MCF 10A (cell line): ENCODE results near the gene RSPRY1. TPM values are rescaled to one million over a fixed set of nuclear protein-coding genes. Genes with fewer than 3 reads are reported as not detected.
A peak's percentile ranks its signal among the peaks of the same experiment; 100 is the strongest.
"Not testable (repeated sequence)": the region's sequence is repeated elsewhere in the genome, so short reads cannot be mapped to it uniquely, and the experiment has no call there.

Source experiments
- BruUV-seq: library from RNA; stranded (reverse); fragments of 400-500 nt; replicated peaks from 2 replicates; lab custom pipeline; 2021; lab: Mats Ljungman, UMichigan
- CTCF ChIA-PET: fragments of 300-600 bp; sonication (Branson Sonifier 250); formaldehyde crosslinking; extraction: SDS; loops from one replicate; lab custom pipeline; 2021; ENCODE audit warnings: antibody characterized with exemption, inconsistent platforms; lab: Yijun Ruan, JAX
- POLR2A ChIA-PET: fragments of 300-600, 350-650 bp; sonication (Branson Sonifier 250); formaldehyde crosslinking; extraction: SDS; loops from one replicate; lab custom pipeline; 2020; ENCODE audit warnings: antibody characterized with exemption, inconsistent platforms; lab: Yijun Ruan, JAX
- DNase-seq: peaks from one replicate; pipeline ENCODE4 v3.0.0-alpha.2; 2018; ENCODE audit not compliant: unreplicated experiment
- H3K27ac Mint-ChIP-seq: one replicate; pipeline ENCODE4 v1.8.0; 2022; ENCODE audit warnings: mild to moderate bottlenecking, low read depth, mixed read lengths; ENCODE audit not compliant: unreplicated experiment
- H3K27me3 Mint-ChIP-seq: one replicate; pipeline ENCODE4 v1.8.0; 2022; ENCODE audit warnings: mixed read lengths; ENCODE audit not compliant: insufficient read depth, unreplicated experiment
- H3K36me3 Mint-ChIP-seq: one replicate; pipeline ENCODE4 v1.8.0; 2022; ENCODE audit warnings: mild to moderate bottlenecking, moderate library complexity, mixed read lengths; ENCODE audit not compliant: insufficient read depth, unreplicated experiment
- H3K4me1 Mint-ChIP-seq: one replicate; pipeline ENCODE4 v1.8.0; 2022; ENCODE audit warnings: mixed read lengths; ENCODE audit not compliant: insufficient read depth, unreplicated experiment
- H3K4me3 Mint-ChIP-seq: one replicate; pipeline ENCODE4 v1.8.0; 2022; ENCODE audit warnings: mild to moderate bottlenecking, moderate library complexity, mixed read lengths; ENCODE audit not compliant: unreplicated experiment
- H3K9me3 Mint-ChIP-seq: one replicate; pipeline ENCODE4 v1.8.0; 2022; ENCODE audit warnings: mixed read lengths; ENCODE audit not compliant: unreplicated experiment
- intact Hi-C: fragments of 100-400 bp; cut with micrococcal nuclease; formaldehyde crosslinking; loops from 2 replicates; pipeline ENCODE4 v1.14.1; 2022
- total RNA-seq: library from RNA; stranded (reverse); gene quantifications from 2 replicates; pipeline ENCODE4 v1.2.3, GENCODE V29; 2022
- TF ChIP-seq, protein P1 (sequence below): fragments of 200-600 bp; IDR thresholded peaks from one replicate; pipeline ENCODE4 v1.8.0; 2022; ENCODE audit warnings: antibody characterized with exemption, mild to moderate bottlenecking; ENCODE audit not compliant: unreplicated experiment

The RSPRY1 gene
- total RNA-seq, 1 experiment from 2014 or later, result 55.9 TPM

- Mint-ChIP-seq H3K4me3 (no peak overlapping the region), H3K27me3 (no peaks in the 10 kb centered on the region), H3K4me1 (peaks cover 10% of the 10 kb centered on the region), H3K27ac (no peak overlapping the region), H3K9me3 (no peaks in the 10 kb centered on the region), H3K36me3 (no peaks in the 10 kb centered on the region)
- POLR2A ChIA-PET, result interaction anchor here (0.6 to 1.6 kb wide), 2 partner anchors 24 to 27 kb away, joined by 3 to 4 read pairs; partner anchors contain the start of gene ARL2BP
- intact Hi-C loops, result no loop called here
- CTCF ChIA-PET, result no interaction called here
- BruUV-seq, result no TSS peak
- TF ChIP-seq, protein P1, sequence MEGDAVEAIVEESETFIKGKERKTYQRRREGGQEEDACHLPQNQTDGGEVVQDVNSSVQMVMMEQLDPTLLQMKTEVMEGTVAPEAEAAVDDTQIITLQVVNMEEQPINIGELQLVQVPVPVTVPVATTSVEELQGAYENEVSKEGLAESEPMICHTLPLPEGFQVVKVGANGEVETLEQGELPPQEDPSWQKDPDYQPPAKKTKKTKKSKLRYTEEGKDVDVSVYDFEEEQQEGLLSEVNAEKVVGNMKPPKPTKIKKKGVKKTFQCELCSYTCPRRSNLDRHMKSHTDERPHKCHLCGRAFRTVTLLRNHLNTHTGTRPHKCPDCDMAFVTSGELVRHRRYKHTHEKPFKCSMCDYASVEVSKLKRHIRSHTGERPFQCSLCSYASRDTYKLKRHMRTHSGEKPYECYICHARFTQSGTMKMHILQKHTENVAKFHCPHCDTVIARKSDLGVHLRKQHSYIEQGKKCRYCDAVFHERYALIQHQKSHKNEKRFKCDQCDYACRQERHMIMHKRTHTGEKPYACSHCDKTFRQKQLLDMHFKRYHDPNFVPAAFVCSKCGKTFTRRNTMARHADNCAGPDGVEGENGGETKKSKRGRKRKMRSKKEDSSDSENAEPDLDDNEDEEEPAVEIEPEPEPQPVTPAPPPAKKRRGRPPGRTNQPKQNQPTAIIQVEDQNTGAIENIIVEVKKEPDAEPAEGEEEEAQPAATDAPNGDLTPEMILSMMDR, result no peak
- DNase-seq, result no peak
These were observed 85.9 kb downstream of the RSPRY1 start for GRCh38 chr16:57271867-57272495.

DNA sequence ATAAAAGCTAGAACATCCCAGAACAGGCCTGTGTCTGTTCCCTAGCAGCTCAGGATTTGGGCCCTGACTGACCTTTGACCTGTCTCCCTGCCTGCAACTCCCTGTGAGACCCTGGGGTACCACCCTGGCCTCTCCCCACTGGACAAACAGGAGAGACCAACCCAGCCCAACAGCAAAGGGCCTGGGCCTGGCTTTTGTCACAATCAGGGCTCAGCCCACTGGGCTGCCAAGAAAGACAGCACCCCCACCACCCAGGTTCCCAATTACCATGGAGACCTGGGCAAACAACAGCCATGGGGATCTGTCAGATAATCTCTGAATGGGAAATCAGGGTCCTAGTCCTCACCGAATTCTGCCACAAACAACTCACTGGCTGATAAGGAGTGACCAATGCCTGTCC, 87.2 kb downstream of the RSPRY1 start:
- Mint-ChIP-seq H3K4me1 (peaks cover 14% of the 10 kb centered on the region), H3K4me3 (no peak overlapping the region), H3K27me3 (no peaks in the 10 kb centered on the region), H3K36me3 (no peaks in the 10 kb centered on the region), H3K9me3 (no peaks in the 10 kb centered on the region), H3K27ac (no peak overlapping the region)
- ChIA-PET POLR2A (interaction anchor here (0.5 to 2.4 kb wide), 3 partner anchors 28 to 822 kb away, joined by 3 to 6 read pairs (median 3); partner anchors contain the start of genes ARL2BP, NUDT21 and OGFOD1), CTCF (interaction anchor here (0.6 to 0.9 kb wide), 3 partner anchors 15 to 143 kb away, joined by 3 to 4 read pairs (median 4); no protein-coding TSS in a partner anchor)
- BruUV-seq, result no TSS peak
- intact Hi-C loops, result no loop called here
- TF ChIP-seq, protein P1, result no peak
- no peak for DNase-seq

GRCh38 chr16:57273826-57274225, 87.7 kb downstream of the RSPRY1 start:
- ChIA-PET POLR2A (interaction anchor here (1.1 to 2.4 kb wide), 2 partner anchors 28 to 38 kb away, joined by 3 to 6 read pairs; partner anchors contain the start of gene ARL2BP), CTCF (interaction anchor here (0.6 to 0.9 kb wide), 2 partner anchors 37 to 143 kb away, joined by 3 to 4 read pairs; no protein-coding TSS in a partner anchor)
- intact Hi-C loops, result no loop called here
- no peak overlapping the region for H3K4me3 Mint-ChIP-seq
- H3K9me3 Mint-ChIP-seq, result no peaks in the 10 kb centered on the region
- no peaks in the 10 kb centered on the region for H3K27me3 Mint-ChIP-seq
- peaks cover 14% of the 10 kb centered on the region for H3K4me1 Mint-ChIP-seq
- TF ChIP-seq, protein P1, result no peak
- DNase-seq, result no peak
- no peaks in the 10 kb centered on the region for H3K36me3 Mint-ChIP-seq
- no peak overlapping the region for H3K27ac Mint-ChIP-seq
- BruUV-seq, result no TSS peak

DNA sequence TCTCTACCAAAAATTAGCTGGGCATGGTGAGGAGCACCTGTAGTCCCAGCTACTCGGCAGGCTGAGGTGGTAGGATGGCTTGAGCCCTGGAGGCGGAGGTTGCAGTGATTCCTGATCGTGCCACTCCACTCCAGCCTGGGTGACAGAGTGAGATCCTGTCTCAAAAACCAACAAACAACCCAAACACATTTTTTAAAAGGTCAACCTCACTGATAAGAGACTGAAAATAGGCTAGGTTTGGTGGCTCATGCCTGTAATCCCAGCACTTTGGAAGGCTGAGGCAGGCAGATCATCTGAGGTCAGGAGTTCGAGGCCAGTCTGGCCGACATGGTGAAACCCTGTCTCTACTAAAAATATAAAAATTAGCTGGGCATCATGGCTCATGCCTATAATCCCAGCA, 89.8 kb downstream of the RSPRY1 start:
- not testable (repeated sequence) for H3K9me3 Mint-ChIP-seq, H3K27me3 Mint-ChIP-seq, BruUV-seq, DNase-seq, H3K4me3 Mint-ChIP-seq, H3K36me3 Mint-ChIP-seq
- ChIA-PET CTCF (interaction anchor here (0.6 to 1.8 kb wide), 4 partner anchors 9 to 51 kb away, joined by 3 to 6 read pairs (median 3); no protein-coding TSS in a partner anchor), POLR2A (interaction anchor here (2.0 to 8.0 kb wide), 4 partner anchors 10 to 32 kb away, joined by 6 to 137 read pairs (median 32); partner anchors contain the start of gene ARL2BP)
- Mint-ChIP-seq H3K4me1 (peaks cover 26% of the 10 kb centered on the region), H3K27ac (peak overlapping the region; percentile 89)
- intact Hi-C loops, result loop anchor here (2.0 kb wide), 2 partner anchors 25 to 31 kb away; partner anchors contain the start of gene ARL2BP
